ENCODE results near the gene C19orf47.

DNA sequence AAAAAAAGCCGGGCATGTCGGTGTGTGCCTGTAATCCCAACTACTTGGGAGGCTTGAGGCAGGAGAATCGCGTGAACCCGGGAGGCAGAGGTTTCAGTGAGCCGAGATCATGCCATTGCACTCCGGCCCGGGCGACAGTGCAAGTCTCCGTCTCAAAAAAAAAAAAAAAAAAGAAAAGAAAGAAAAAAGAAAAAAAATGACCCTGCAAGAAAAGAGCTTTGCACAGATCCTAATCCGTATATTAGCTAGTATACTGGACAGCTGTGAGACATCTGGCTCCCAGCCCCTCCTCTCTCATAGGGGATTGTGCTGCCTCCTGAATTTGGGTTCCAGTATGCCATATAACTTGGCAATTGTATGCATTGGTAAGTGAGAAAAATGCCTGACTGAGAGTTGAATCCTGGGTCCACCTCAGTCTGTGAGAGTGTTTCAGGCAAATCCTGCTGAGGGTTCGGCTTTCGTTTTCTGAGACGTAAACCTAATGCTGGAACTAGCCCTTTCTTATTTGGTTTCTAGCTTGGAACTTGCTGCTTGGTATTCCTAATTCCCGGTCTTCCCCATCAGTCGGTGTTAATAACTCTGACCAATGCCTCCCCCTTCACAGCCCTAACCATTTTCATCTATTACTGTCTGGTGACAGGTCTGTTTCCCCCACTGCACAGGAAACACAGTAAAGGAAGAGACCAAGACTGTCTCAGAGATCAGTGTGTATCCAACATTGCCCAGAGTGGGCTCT, 61.8 kb downstream of the C19orf47 start:
- TF ChIP-seq, protein P1, sequence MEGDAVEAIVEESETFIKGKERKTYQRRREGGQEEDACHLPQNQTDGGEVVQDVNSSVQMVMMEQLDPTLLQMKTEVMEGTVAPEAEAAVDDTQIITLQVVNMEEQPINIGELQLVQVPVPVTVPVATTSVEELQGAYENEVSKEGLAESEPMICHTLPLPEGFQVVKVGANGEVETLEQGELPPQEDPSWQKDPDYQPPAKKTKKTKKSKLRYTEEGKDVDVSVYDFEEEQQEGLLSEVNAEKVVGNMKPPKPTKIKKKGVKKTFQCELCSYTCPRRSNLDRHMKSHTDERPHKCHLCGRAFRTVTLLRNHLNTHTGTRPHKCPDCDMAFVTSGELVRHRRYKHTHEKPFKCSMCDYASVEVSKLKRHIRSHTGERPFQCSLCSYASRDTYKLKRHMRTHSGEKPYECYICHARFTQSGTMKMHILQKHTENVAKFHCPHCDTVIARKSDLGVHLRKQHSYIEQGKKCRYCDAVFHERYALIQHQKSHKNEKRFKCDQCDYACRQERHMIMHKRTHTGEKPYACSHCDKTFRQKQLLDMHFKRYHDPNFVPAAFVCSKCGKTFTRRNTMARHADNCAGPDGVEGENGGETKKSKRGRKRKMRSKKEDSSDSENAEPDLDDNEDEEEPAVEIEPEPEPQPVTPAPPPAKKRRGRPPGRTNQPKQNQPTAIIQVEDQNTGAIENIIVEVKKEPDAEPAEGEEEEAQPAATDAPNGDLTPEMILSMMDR (conservative IDR thresholded peaks at IDR 0.05): no peak
- TF ChIP-seq EZH2 (IDR thresholded peaks at IDR 0.05; ENCODE audit: low read depth): no peak

All from PC-9 (cell line).